ENCODE data around the gene ARHGEF28.

The ARHGEF28 gene

DNA sequence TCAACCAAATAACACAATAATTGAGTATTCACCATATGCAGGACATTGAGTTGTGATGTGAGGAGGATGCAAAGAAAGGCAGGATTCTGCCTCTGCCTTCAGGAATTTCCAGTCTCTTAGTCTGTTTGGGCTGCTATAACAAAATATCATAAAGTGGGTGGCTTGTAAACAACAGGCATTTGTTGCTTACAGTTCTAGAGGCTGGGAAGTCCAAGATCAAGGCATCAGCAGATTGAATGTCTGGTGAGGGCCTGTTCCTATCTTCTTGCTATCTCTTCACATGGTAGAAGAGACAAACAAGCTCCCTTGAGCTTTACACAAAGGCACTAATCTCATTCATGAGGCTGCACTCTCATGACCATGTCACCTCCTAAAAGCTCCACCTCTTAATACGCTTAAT lies 360.7 kb downstream of the ARHGEF28 start:
- no peak for TF ChIP-seq GABPA (IDR thresholded peaks at IDR 0.05; ENCODE audit: low read depth)
- TF ChIP-seq, protein P1, sequence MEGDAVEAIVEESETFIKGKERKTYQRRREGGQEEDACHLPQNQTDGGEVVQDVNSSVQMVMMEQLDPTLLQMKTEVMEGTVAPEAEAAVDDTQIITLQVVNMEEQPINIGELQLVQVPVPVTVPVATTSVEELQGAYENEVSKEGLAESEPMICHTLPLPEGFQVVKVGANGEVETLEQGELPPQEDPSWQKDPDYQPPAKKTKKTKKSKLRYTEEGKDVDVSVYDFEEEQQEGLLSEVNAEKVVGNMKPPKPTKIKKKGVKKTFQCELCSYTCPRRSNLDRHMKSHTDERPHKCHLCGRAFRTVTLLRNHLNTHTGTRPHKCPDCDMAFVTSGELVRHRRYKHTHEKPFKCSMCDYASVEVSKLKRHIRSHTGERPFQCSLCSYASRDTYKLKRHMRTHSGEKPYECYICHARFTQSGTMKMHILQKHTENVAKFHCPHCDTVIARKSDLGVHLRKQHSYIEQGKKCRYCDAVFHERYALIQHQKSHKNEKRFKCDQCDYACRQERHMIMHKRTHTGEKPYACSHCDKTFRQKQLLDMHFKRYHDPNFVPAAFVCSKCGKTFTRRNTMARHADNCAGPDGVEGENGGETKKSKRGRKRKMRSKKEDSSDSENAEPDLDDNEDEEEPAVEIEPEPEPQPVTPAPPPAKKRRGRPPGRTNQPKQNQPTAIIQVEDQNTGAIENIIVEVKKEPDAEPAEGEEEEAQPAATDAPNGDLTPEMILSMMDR (IDR thresholded peaks at IDR 0.05; ENCODE audit: insufficient read depth, low read length): no peak
- TF ChIP-seq, protein P2, sequence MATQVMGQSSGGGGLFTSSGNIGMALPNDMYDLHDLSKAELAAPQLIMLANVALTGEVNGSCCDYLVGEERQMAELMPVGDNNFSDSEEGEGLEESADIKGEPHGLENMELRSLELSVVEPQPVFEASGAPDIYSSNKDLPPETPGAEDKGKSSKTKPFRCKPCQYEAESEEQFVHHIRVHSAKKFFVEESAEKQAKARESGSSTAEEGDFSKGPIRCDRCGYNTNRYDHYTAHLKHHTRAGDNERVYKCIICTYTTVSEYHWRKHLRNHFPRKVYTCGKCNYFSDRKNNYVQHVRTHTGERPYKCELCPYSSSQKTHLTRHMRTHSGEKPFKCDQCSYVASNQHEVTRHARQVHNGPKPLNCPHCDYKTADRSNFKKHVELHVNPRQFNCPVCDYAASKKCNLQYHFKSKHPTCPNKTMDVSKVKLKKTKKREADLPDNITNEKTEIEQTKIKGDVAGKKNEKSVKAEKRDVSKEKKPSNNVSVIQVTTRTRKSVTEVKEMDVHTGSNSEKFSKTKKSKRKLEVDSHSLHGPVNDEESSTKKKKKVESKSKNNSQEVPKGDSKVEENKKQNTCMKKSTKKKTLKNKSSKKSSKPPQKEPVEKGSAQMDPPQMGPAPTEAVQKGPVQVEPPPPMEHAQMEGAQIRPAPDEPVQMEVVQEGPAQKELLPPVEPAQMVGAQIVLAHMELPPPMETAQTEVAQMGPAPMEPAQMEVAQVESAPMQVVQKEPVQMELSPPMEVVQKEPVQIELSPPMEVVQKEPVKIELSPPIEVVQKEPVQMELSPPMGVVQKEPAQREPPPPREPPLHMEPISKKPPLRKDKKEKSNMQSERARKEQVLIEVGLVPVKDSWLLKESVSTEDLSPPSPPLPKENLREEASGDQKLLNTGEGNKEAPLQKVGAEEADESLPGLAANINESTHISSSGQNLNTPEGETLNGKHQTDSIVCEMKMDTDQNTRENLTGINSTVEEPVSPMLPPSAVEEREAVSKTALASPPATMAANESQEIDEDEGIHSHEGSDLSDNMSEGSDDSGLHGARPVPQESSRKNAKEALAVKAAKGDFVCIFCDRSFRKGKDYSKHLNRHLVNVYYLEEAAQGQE (IDR thresholded peaks at IDR 0.05; ENCODE audit: insufficient replicate concordance, low read depth): no peak
- no peak for TF ChIP-seq SPI1 (IDR thresholded peaks at IDR 0.05; ENCODE audit: borderline replicate concordance, low read depth)
- TF ChIP-seq POLR2AphosphoS5 (IDR thresholded peaks at IDR 0.05; ENCODE audit: low read depth): no peak
- DNase-seq (ENCODE audit: low read depth in 1 of 2, low spot score in 1 of 2): no peak
- Histone ChIP-seq H3K27me3 (ENCODE audit: insufficient read depth, poor library complexity, severe bottlenecking) (no peaks in the 10 kb centered on the region), H3K27ac (replicated peaks) (no peak overlapping the region), H3K4me3 (replicated peaks; ENCODE audit: insufficient read depth, low read length) (no peak overlapping the region)

DNA sequence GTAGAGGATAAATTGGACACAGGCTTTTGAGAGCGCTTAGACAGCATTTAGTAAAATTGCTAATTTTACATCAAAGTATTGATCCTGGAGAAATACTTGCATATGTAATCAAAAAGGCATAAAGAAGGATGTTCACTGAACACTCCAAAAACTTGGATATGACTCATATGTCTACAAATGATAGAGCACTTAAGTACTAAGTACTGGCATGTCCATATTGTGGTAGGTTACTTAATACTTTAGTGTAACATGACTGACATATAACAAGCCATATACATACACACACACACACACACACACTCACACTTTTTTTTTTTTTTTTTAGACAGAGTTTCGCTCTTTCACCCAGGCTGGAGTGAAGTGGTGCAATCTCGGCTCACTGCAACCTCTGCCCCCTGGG lies 361.9 kb downstream of the ARHGEF28 start:
- DNase-seq (ENCODE audit: low read depth in 1 of 2, low spot score in 1 of 2): no peak
- H3K27ac ChIP-seq (replicated peaks): no peak overlapping the region
- H3K4me3 ChIP-seq (replicated peaks; ENCODE audit: insufficient read depth, low read length): no peak overlapping the region
- TF ChIP-seq POLR2AphosphoS5 (IDR thresholded peaks at IDR 0.05; ENCODE audit: low read depth) (no peak), SPI1 (IDR thresholded peaks at IDR 0.05; ENCODE audit: borderline replicate concordance, low read depth) (no peak), GABPA (IDR thresholded peaks at IDR 0.05; ENCODE audit: low read depth) (no peak)
- TF ChIP-seq, protein P1 (IDR thresholded peaks at IDR 0.05; ENCODE audit: insufficient read depth, low read length): no peak
- TF ChIP-seq, protein P2 (IDR thresholded peaks at IDR 0.05; ENCODE audit: insufficient replicate concordance, low read depth): no peak
- H3K27me3 ChIP-seq (ENCODE audit: insufficient read depth, poor library complexity, severe bottlenecking): no peaks in the 10 kb centered on the region

DNA sequence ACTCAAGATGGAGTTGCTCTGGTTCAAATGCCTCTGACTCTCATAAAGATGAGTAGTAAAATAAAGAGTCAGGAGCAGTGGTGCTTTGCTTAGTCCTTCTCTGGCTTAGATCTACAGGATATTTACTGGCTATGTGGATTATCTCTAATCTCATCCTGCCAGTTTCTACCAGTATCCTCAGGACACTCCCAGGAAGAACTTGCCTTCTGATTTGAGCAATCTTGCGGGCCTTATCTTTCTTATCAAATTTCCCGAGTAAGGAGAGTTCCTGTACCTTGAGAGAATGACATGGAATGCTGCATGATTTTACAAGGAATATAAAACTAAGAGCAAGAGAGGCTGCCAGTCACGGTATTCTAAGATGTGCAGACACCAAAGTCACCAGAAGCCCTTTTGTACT lies 364.0 kb downstream of the ARHGEF28 start:
- no peak for DNase-seq (ENCODE audit: low read depth in 1 of 2, low spot score in 1 of 2)
- H3K4me3 ChIP-seq (replicated peaks; ENCODE audit: insufficient read depth, low read length): no peak overlapping the region
- TF ChIP-seq POLR2AphosphoS5 (IDR thresholded peaks at IDR 0.05; ENCODE audit: low read depth) (no peak), SPI1 (IDR thresholded peaks at IDR 0.05; ENCODE audit: borderline replicate concordance, low read depth) (no peak), GABPA (IDR thresholded peaks at IDR 0.05; ENCODE audit: low read depth) (no peak)
- TF ChIP-seq, protein P1 (IDR thresholded peaks at IDR 0.05; ENCODE audit: insufficient read depth, low read length): no peak
- no peak overlapping the region for H3K27ac ChIP-seq (replicated peaks)
- H3K27me3 ChIP-seq (ENCODE audit: insufficient read depth, poor library complexity, severe bottlenecking): no peaks in the 10 kb centered on the region

Measured in HL-60 (cell line).